Vagina (tissue), 2 donors: ENCODE data around the gene FOXP4. TPM values are rescaled to one million over a fixed set of nuclear protein-coding genes. Genes with fewer than 3 reads are reported as not detected.

Experiments used
- DNase-seq, 2 donors: peaks; one replicate each; pipeline ENCODE4 v3.0.0-alpha.2; 2017; ENCODE audit errors: extremely low spot score in 2 of 2
- H3K27ac ChIP-seq: fragments of 200-600 bp; sonication (generic); one replicate; pipeline ENCODE4 v1.5.1; 2019
- H3K27me3 ChIP-seq: fragments of 200-600 bp; sonication (generic); one replicate; pipeline ENCODE4 v1.5.1; 2019
- H3K36me3 ChIP-seq, 2 donors: fragments of 200-600 bp; sonication (generic); one replicate each; pipeline ENCODE4 v1.5.1; 2017 to 2019
- H3K4me1 ChIP-seq: fragments of 200-600 bp; sonication (generic); one replicate; pipeline ENCODE4 v1.5.1; 2019
- H3K4me3 ChIP-seq, 2 donors: fragments of 200-600 bp; sonication (generic); 1 replicate in 1 of 2; 2 replicates in 1 of 2; pipeline ENCODE4 v1.5.1; 2016 to 2019
- H3K9me3 ChIP-seq: fragments of 200-600 bp; sonication (generic); one replicate; pipeline ENCODE4 v1.5.1; 2019
- CTCF ChIP-seq, 3 experiments: fragments of 450-650 bp in 2 of 3; fragments of 200-600 bp in 1 of 3; sonication (generic) in 1 of 3; IDR thresholded peaks; one replicate each; pipeline ENCODE4 v1.5.1; 2017 to 2019; ENCODE audit warnings: antibody characterized with exemption in 3 of 3, mild to moderate bottlenecking in 2 of 3, moderate library complexity in 2 of 3
- POLR2A ChIP-seq, 2 donors: fragments of 450-650 bp; IDR thresholded peaks; one replicate each; pipeline ENCODE4 v1.6.1; 2017; ENCODE audit warnings: antibody characterized with exemption in 2 of 2, mild to moderate bottlenecking in 2 of 2, moderate library complexity in 2 of 2
- POLR2AphosphoS5 ChIP-seq, 2 donors: sonication (generic); formaldehyde crosslinking; IDR thresholded peaks; one replicate each; pipeline ENCODE4 v1.9.0; 2017; ENCODE audit warnings: antibody characterized with exemption in 2 of 2, mild to moderate bottlenecking in 2 of 2, low read depth in 1 of 2; ENCODE audit not compliant: insufficient read depth in 1 of 2
- intact Hi-C: fragments of 100-400 bp; cut with DNase I; formaldehyde crosslinking; loops from one replicate; pipeline ENCODE4 v1.15.1; 2023
- total RNA-seq: library from RNA; depleted of rRNA; stranded (reverse); fragments of >200 nt; gene quantifications from one replicate; pipeline ENCODE4 v1.2.3, GENCODE V29; 2016

The FOXP4 gene
- total RNA-seq, 1 donor from 2014 or later, result 7.4 TPM

- no peak overlapping the region for H3K27ac ChIP-seq
- TF ChIP-seq CTCF (IDR thresholded peaks at IDR 0.05), result no peak
- TF ChIP-seq POLR2A (IDR thresholded peaks at IDR 0.05), result no peak
- TF ChIP-seq POLR2AphosphoS5 (IDR thresholded peaks at IDR 0.05; ENCODE audit: insufficient read depth in 1 of 2, low read depth in 1 of 2), result no peak
- no peaks in the 10 kb centered on the region for H3K9me3 ChIP-seq
- H3K4me3 ChIP-seq, result no peak overlapping the region
- no peaks in the 10 kb centered on the region for H3K36me3 ChIP-seq
- intact Hi-C loops, result no loop called here
- no peak for DNase-seq
- peaks cover 7% of the 10 kb centered on the region for H3K4me1 ChIP-seq
- H3K27me3 ChIP-seq, result no peaks in the 10 kb centered on the region
Observed at GRCh38 chr6:41646026-41646795, 100.0 kb downstream of the FOXP4 start.

DNA sequence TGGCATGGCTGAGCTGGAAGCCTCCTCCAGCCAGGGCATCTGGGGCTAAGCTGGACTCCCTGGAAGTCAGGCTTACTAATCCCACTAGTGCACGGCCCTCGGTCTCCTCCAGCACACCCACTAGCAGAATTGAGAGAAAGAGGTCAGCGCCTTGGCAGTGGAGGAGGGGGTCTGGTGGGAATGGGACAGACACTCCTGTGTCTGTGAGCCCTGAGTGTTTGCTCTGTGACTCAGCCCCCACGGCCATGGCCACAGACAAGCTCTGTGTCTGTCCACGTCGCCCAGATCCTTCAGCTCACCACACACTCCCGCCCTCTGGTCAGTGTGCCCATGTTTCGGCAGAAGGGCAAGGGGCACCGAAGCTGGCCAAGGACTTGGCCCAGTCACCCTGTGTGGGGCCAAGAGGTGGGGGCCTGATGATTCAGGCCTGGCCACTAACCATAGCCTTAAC lies 100.9 kb downstream of the FOXP4 start:
- DNase-seq, result no peak
- Histone ChIP-seq H3K27ac (no peak overlapping the region), H3K4me3 (no peak overlapping the region), H3K36me3 (no peaks in the 10 kb centered on the region), H3K27me3 (no peaks in the 10 kb centered on the region), H3K4me1 (peaks cover 7% of the 10 kb centered on the region), H3K9me3 (no peaks in the 10 kb centered on the region)
- TF ChIP-seq POLR2AphosphoS5 (IDR thresholded peaks at IDR 0.05; ENCODE audit: insufficient read depth in 1 of 2, low read depth in 1 of 2) (no peak), POLR2A (IDR thresholded peaks at IDR 0.05) (no peak), CTCF (IDR thresholded peaks at IDR 0.05) (no peak)
- intact Hi-C loops, result no loop called here

- peaks cover 7% of the 10 kb centered on the region for H3K4me1 ChIP-seq
- no peaks in the 10 kb centered on the region for H3K36me3 ChIP-seq
- TF ChIP-seq POLR2A (IDR thresholded peaks at IDR 0.05), result no peak
- TF ChIP-seq CTCF (IDR thresholded peaks at IDR 0.05), result no peak
- no peak for TF ChIP-seq POLR2AphosphoS5 (IDR thresholded peaks at IDR 0.05; ENCODE audit: insufficient read depth in 1 of 2, low read depth in 1 of 2)
- no peaks in the 10 kb centered on the region for H3K9me3 ChIP-seq
- no peaks in the 10 kb centered on the region for H3K27me3 ChIP-seq
- no peak overlapping the region for H3K4me3 ChIP-seq
- intact Hi-C loops, result no loop called here
- DNase-seq, result no peak
- H3K27ac ChIP-seq, result no peak overlapping the region
Observed at GRCh38 chr6:41648070-41648585, 101.9 kb downstream of the FOXP4 start.

GRCh38 chr6:41648921-41649320 lies 102.7 kb downstream of the FOXP4 start:
- no peak overlapping the region for H3K4me3 ChIP-seq
- DNase-seq, result no peak
- peaks cover 7% of the 10 kb centered on the region for H3K4me1 ChIP-seq
- H3K36me3 ChIP-seq, result no peaks in the 10 kb centered on the region
- intact Hi-C loops, result no loop called here
- no peaks in the 10 kb centered on the region for H3K9me3 ChIP-seq
- H3K27me3 ChIP-seq, result no peaks in the 10 kb centered on the region
- no peak for TF ChIP-seq POLR2AphosphoS5 (IDR thresholded peaks at IDR 0.05; ENCODE audit: insufficient read depth in 1 of 2, low read depth in 1 of 2)
- no peak for TF ChIP-seq CTCF (IDR thresholded peaks at IDR 0.05)
- TF ChIP-seq POLR2A (IDR thresholded peaks at IDR 0.05), result no peak
- H3K27ac ChIP-seq, result no peak overlapping the region

GRCh38 chr6:41649596-41649995 lies 103.4 kb downstream of the FOXP4 start:
- DNase-seq, result no peak
- H3K27ac ChIP-seq, result no peak overlapping the region
- TF ChIP-seq CTCF (IDR thresholded peaks at IDR 0.05) (no peak), POLR2AphosphoS5 (IDR thresholded peaks at IDR 0.05; ENCODE audit: insufficient read depth in 1 of 2, low read depth in 1 of 2) (no peak), POLR2A (IDR thresholded peaks at IDR 0.05) (no peak)
- H3K4me3 ChIP-seq, result no peak overlapping the region
- H3K9me3 ChIP-seq, result no peaks in the 10 kb centered on the region
- H3K27me3 ChIP-seq, result no peaks in the 10 kb centered on the region
- peaks cover 7% of the 10 kb centered on the region for H3K4me1 ChIP-seq
- intact Hi-C loops, result no loop called here
- H3K36me3 ChIP-seq, result no peaks in the 10 kb centered on the region
